Measurements from ENCODE around the gene WDR5. TPM values are rescaled to one million over a fixed set of nuclear protein-coding genes. Genes with fewer than 3 reads are reported as not detected.

The WDR5 gene
- total RNA-seq, 1 experiment from 2014 or later = 62.5 TPM

- no peaks in the 10 kb centered on the region for H3K27me3 Mint-ChIP-seq (ENCODE audit: low read depth)
- no peaks in the 10 kb centered on the region for H3K4me1 Mint-ChIP-seq
- H3K4me3 Mint-ChIP-seq = no peak overlapping the region
- TF ChIP-seq, protein P1, sequence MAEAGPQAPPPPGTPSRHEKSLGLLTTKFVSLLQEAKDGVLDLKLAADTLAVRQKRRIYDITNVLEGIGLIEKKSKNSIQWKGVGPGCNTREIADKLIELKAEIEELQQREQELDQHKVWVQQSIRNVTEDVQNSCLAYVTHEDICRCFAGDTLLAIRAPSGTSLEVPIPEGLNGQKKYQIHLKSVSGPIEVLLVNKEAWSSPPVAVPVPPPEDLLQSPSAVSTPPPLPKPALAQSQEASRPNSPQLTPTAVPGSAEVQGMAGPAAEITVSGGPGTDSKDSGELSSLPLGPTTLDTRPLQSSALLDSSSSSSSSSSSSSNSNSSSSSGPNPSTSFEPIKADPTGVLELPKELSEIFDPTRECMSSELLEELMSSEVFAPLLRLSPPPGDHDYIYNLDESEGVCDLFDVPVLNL (CRISPR knock-in tag; IDR thresholded peaks at IDR 0.05; ENCODE audit: borderline replicate concordance, low read depth) = no peak
- TF ChIP-seq ZNF416 (CRISPR knock-in tag; IDR thresholded peaks at IDR 0.05) = no peak
- no peak for TF ChIP-seq FOXK1 (CRISPR knock-in tag; IDR thresholded peaks at IDR 0.05)
- TF ChIP-seq ELF4 (CRISPR knock-in tag; IDR thresholded peaks at IDR 0.05; ENCODE audit: low read depth) = no peak
- TF ChIP-seq TEAD4 (CRISPR knock-in tag; IDR thresholded peaks at IDR 0.05) = no peak
- TF ChIP-seq OVOL2 (CRISPR knock-in tag; IDR thresholded peaks at IDR 0.05; ENCODE audit: borderline replicate concordance) = no peak
- TF ChIP-seq ZNF425 (CRISPR knock-in tag; conservative IDR thresholded peaks at IDR 0.05) = no peak
- TF ChIP-seq GABPB1 (CRISPR knock-in tag; IDR thresholded peaks at IDR 0.05) = no peak
- TF ChIP-seq CREB1 (CRISPR knock-in tag; IDR thresholded peaks at IDR 0.05) = no peak
- no peak for TF ChIP-seq USF2 (CRISPR knock-in tag; IDR thresholded peaks at IDR 0.05)
- no peak for TF ChIP-seq ARID4B (CRISPR knock-in tag; IDR thresholded peaks at IDR 0.05; ENCODE audit: borderline replicate concordance)
- TF ChIP-seq ZNF281 (CRISPR knock-in tag; IDR thresholded peaks at IDR 0.05) = no peak
- TF ChIP-seq, protein P2, sequence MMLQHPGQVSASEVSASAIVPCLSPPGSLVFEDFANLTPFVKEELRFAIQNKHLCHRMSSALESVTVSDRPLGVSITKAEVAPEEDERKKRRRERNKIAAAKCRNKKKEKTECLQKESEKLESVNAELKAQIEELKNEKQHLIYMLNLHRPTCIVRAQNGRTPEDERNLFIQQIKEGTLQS (CRISPR knock-in tag; conservative IDR thresholded peaks at IDR 0.05) = no peak
- no peak for TF ChIP-seq RELA (CRISPR knock-in tag; IDR thresholded peaks at IDR 0.05; ENCODE audit: borderline replicate concordance)
- no peak for TF ChIP-seq MYBL2 (CRISPR knock-in tag; IDR thresholded peaks at IDR 0.05)
- no peak for TF ChIP-seq ZNF532 (CRISPR knock-in tag; IDR thresholded peaks at IDR 0.05; ENCODE audit: borderline replicate concordance)
- no peak for TF ChIP-seq SMAD3 (CRISPR knock-in tag; IDR thresholded peaks at IDR 0.05; ENCODE audit: borderline replicate concordance)
- no peak for TF ChIP-seq FOXP1 (CRISPR knock-in tag; IDR thresholded peaks at IDR 0.05; ENCODE audit: borderline replicate concordance)
- ChIA-PET CTCF (no interaction called here), POLR2A (no interaction called here)
- DNase-seq (ENCODE audit: low spot score) (no peak), ATAC-seq (no peak)
- peaks cover 42% of the 10 kb centered on the region for H3K36me3 Mint-ChIP-seq
- no peak overlapping the region for H3K27ac Mint-ChIP-seq
- no peaks in the 10 kb centered on the region for H3K9me3 Mint-ChIP-seq
Observed at GRCh38 chr9:134155812-134156377, 20.0 kb downstream of the WDR5 start.
